Activated CD4-positive, alpha-beta T cell treated with anti-CD3 and anti-CD28 coated beads, Interleukin-2, amount 50 U/mL, for 16 hours (primary cell): ENCODE data around the gene CD81.

Experiments used
- DNase-seq: peaks from one replicate; pipeline ENCODE4 v3.0.0-alpha.2; 2020

The CD81 gene

GRCh38 chr11:2378527-2379210 is 1.6 kb downstream of the CD81 start:
- DNase-seq = no peak

GRCh38 chr11:2379466-2380174 is 2.5 kb downstream of the CD81 start:
- DNase-seq = no peak

GRCh38 chr11:2380396-2380795 is 3.3 kb downstream of the CD81 start:
- DNase-seq = no peak

DNA sequence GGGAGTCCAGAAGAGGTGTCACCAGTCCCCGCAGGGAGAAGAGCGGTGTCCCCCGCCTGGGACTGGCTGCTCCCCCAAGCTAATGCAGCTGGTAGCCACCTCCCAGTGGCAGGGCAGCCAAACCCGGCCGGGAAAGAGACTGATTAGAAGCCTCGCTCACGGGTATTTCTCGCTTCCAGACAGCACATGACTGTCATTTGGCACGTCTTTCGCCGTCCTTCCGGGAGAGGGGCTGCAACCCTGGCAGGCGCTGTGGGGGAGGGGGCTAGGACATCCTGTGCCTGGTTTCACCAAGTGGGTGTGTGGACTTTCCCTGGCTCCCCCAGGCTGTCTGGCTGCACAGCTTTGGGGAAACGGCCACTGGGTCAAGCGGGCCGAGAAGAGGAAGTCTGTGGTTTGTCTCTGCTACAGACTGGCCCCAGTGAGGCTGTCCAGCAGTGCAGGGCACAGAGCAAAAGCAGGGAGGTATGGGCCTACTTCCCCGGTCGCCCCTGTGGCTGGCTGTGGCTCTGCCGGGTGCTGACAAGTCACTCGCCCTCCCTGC is 3.8 kb downstream of the CD81 start:
- DNase-seq = no peak

DNA sequence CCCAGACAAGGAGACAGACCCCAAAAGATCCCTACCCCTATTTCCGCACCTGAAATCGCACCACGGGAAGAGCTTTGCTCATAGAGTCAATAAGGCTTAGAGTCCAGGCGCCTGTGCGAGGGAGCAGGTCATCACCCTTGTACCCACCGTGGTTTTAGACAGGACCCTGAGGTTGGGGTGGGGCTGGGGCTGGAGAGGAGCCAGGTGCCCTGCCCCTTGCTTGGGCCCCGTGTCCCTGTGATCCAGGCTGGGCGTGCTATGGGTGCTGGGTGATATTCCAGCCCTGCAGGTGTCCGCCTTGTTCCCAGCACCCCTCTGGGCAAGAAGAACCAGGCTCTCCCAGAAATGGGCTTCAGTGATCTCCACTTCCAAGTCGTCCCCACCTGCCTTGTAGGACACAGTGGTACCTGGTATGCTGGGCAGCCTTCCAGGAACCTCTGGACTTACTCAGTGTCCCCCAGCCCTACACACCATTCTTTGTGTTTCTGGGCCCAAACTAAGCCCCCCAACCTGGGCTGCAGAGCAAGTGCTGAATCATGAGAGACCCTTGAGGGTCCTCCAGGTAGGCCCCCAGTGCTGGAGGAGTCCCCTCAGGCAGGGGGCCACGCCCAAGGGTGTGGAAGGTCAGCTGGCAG is 4.5 kb downstream of the CD81 start:
- no peak for DNase-seq

GRCh38 chr11:2382129-2382517 is 5.0 kb downstream of the CD81 start:
- DNase-seq = no peak

DNA sequence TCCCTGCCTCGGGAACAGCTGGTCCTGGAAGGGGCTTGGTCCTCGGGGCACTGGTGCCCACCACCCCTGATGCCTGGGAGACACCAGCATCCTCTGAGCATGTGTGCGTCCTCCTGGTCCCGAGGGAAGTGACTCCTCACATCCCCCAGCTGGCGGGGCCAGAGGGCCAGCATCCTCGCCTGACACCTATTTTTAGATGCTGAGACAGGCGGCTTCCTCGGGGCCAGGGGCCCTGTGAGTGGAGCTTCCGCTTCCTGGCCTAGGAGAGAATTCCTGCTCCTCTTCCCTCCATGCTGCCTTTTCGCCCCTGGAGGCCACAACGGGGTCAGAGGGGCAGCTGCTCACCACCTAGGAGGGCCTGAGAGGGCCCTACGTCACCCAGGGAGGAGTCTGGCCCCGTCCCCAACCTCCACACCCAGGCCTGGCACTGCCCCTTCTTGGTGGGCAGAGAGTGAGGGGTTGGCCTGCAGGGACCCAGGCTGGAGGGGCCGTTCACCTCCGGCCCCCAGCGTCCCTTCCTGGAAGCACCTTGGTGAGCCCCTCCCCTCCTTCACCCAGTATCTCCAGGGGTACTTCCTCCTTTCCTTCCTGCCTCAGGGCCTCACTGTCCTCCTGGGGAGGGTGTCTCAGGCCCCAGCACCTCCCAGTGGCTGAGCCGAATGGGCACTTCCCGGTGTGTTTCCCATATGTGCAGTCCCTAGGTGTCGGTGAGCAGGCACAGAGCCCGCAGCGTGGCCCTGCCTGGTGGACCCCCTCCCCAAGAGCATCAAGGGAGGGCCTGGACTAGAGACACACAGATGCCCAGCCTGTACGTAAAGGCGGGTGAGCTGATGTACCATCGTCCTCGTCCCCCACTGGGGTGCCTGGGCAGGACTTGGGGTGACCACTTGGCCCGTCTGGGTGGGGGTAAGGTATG is 6.1 kb downstream of the CD81 start:
- DNase-seq = no peak

- DNase-seq = peak; percentile 41
Measured at GRCh38 chr11:2383852-2384804, 7.0 kb downstream of the CD81 start.

DNA sequence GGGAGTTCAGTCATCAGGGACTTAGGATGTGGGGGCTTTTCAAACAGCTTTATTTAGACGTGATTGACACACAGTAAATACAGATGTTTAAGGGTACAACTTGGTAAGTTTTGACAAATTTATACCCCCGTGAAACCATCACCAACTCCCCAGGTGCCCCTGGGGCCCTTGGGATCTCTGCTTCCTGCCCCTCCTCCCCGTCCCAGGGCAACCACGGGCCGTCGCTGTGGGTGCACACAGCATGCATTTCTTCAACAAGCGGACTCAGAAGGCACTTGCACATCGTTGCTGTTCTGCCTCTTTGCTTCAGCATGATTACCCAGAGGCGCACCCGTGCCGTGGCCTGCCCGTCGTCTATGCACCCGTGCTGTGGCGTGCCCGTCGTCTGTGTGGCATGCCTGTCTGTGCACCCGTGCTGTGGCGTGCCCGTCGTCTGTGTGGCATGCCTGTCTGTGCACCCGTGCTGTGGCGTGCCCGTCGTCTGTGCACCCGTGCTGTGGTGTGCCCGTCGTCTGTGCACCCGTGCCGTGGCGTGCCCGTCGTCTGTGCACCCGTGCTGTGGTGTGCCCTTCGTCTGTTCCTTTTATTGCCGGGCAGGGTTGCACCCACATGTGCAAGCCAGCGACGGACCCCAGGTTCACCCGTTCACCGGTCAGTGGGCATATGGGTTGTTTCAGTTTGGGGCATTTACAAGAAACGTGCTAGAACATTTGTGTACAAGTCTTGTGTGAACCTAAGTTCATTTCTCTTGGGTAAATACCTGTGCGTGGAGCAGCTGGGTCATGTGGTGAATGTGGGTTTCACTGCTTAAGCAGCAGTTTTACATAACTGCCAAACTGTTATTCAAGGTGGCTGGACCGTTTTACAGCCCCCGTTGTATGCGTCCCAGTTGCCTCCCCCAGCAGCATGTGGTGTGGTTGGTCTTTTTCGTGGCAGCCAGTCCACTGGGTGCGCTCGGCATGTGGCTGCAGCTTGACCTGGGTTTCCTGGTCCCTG is 8.3 kb downstream of the CD81 start:
- DNase-seq = no peak

DNA sequence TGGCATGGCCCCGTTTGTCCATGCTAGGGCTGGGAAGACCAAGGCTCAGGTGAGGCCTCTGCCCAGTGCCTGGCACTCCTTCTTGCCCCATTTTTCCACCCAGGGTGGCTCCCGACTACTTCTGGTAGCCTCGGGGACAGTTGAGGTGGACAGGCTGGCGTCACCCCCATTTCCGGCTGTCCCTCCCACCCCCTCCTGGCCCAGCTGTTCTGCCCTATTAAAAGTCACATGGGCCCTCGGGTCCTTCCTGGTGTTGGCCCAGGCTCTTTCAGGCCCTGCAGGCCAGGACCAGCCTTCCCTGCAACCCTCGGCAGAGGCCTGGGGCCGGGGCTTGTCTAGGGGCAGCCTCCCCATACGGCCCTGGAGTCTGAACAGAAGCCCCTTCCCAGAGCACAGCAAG is 9.5 kb downstream of the CD81 start:
- DNase-seq = no peak

GRCh38 chr11:2387266-2387987 is 10.3 kb downstream of the CD81 start:
- peak; percentile 47 for DNase-seq

DNA sequence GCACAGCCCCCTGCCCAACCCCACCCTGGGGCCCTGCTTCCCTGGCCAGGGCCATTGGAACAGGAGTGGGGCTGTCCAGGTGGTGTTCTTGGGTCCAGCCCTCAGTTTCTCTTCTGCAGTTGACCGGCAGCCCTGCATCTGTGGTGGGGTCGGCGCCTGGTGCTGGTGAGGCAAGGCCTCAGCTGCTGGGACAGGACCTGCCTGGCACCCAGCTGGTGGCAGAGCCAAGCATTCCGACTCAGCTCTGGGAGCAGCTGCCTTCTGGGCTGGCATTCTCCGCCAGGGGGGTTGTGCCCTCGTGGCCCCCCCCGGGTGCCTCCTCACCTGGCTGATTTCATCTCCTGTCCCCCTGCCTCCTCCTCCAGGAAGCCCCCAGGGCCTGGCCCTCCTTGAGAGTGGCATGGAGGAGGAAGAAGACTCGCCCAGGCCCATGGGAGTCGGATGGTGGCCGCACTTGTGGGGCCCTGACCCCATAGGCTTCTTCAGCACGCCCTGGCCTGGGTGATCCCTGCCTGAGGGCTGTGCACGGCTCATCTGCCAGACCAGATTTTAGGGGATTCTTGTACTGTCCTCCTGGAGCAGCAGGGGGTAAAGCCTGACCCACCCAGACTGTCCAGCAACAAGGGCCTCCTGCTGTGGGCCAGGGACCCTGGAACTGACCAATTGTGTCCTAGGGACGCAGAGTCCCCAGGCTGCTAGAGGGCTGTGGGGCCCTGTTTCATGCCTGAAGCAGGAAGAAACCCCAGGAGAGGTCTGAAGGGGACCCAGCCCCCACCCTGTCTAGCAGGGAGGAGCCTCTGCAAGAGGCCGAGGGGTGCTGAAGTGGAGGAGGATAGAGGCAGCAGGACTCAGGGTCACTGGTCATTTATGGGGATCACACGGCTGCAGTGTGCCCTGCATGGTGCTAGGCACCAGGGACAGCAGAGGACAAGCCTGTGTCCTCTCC is 11.6 kb downstream of the CD81 start:
- DNase-seq = no peak

DNA sequence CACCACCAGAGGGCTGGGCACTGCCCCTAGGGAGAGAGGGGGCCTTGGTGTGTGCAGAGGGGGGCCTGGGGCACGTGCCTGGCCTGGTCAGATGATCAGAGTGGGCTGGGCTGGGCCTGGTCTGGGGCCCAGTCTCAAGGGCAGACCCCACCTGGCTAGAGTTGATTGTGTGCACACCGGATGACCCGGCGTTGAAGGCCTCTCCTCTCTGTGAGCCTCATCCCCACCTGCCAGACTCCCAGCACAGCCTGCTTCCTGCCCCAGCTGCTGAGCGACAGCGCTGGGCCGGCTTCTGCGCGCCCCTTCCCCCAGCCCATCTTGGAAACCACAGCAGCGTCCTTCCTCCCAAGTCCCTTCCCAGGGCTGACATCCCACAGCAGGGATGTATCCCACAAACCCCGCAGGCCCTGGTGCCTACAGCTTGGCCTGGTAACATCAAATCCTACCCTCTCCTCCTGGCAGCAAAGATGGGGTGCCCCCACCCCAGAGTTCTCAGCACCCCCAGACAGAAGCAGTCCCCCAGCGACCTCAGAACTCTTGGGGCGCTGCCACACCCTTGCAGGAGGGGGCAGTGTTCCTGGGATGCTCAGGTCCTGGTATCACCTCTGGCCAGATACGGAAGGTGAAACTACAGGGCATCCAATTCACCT is 12.4 kb downstream of the CD81 start:
- DNase-seq = no peak

DNA sequence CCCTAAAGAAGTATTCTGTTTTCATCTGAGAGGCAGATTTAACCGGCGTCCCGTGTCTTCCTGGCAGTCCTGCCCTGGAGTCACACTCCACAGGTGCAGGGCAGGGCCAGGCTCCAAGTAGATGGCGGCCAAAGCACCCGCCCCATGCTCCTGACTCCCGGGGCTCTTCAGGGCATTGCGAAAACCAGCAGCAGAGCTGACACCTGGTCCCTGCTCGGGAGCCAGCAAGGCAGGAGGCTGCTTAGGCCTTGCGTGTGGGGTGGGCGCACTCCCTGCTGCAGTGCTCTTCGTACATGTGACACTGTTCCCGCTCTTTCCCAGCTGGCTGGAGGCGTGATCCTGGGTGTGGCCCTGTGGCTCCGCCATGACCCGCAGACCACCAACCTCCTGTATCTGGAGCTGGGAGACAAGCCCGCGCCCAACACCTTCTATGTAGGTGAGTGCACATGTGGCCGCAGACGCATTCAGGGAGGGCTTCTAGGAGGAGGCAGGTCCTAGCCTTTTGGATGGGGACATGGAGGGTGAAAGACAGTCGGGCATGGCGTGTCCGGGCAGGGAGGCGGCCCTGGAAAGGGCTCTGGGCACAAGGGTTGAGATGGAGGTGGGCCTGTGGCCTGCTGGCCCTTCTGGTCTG is 13.1 kb downstream of the CD81 start:
- no peak for DNase-seq

- no peak for DNase-seq
Measured at GRCh38 chr11:2390725-2391151, 13.6 kb downstream of the CD81 start.

- DNase-seq = no peak
Measured at GRCh38 chr11:2391181-2391975, 14.3 kb downstream of the CD81 start.
